HepG2 (cell line): Measurements from ENCODE around the gene SLC9A5. TPM values are rescaled to one million over a fixed set of nuclear protein-coding genes. Genes with fewer than 3 reads are reported as not detected.

ENCODE experiments used
- BHLHE40 ChIP-seq: IDR thresholded peaks from 2 replicates; pipeline ENCODE4 v1.6.1; 2011; ENCODE audit warnings: low read length, improper control_type of control experiment
- ESRRA ChIP-seq: sonication (generic); formaldehyde crosslinking; IDR thresholded peaks from 2 replicates; pipeline ENCODE4 v1.5.1; 2020; ENCODE audit warnings: mild to moderate bottlenecking, low read depth, missing genetic modification reagents
- KLF12 ChIP-seq: sonication (generic); formaldehyde crosslinking; IDR thresholded peaks from 2 replicates; pipeline ENCODE4 v1.4.0; 2020; ENCODE audit warnings: missing genetic modification reagents, borderline replicate concordance
- MEIS1 ChIP-seq: sonication (generic); formaldehyde crosslinking; IDR thresholded peaks from 2 replicates; pipeline ENCODE4 v1.9.0; 2021; ENCODE audit warnings: mild to moderate bottlenecking, missing genetic modification reagents, moderate library complexity, borderline replicate concordance
- NFIC ChIP-seq: IDR thresholded peaks from 2 replicates; pipeline ENCODE4 v1.6.1; 2012; ENCODE audit warnings: mild to moderate bottlenecking, low read length, inconsistent platforms
- PCBP1 ChIP-seq: fragments of 200-400 bp; formaldehyde crosslinking; IDR thresholded peaks from 2 replicates; pipeline ENCODE4 v1.6.1; 2017; ENCODE audit warnings: mild to moderate bottlenecking, low read depth, low read length, borderline replicate concordance
- SIX4 ChIP-seq: sonication (generic); formaldehyde crosslinking; IDR thresholded peaks from 2 replicates; pipeline ENCODE4 v1.4.0; 2020; ENCODE audit warnings: missing genetic modification reagents
- SP140L ChIP-seq: sonication (generic); formaldehyde crosslinking; IDR thresholded peaks from 2 replicates; pipeline ENCODE4 v1.4.0; 2020; ENCODE audit warnings: missing genetic modification reagents, borderline replicate concordance
- SUZ12 ChIP-seq: fragments of 150-350 bp; IDR thresholded peaks from 2 replicates; pipeline ENCODE4 v1.6.1; 2014; ENCODE audit warnings: low read depth, low read length
- UBTF ChIP-seq: sonication (generic); formaldehyde crosslinking; IDR thresholded peaks from 2 replicates; pipeline ENCODE4 v1.4.0; 2020; ENCODE audit warnings: mild to moderate bottlenecking, missing genetic modification reagents
- ZFAT ChIP-seq: sonication (generic); formaldehyde crosslinking; conservative IDR thresholded peaks from 2 replicates; pipeline ENCODE4 v1.8.1; 2023; ENCODE audit warnings: missing genetic modification reagents, inconsistent platforms
- ZMAT3 ChIP-seq: sonication (generic); formaldehyde crosslinking; conservative IDR thresholded peaks from 2 replicates; pipeline ENCODE4 v1.7.0; 2021; ENCODE audit warnings: missing genetic modification reagents
- ZNF136 ChIP-seq: sonication (generic); formaldehyde crosslinking; IDR thresholded peaks from 2 replicates; pipeline ENCODE4 v1.8.1; 2022; ENCODE audit warnings: low read depth, mild to moderate bottlenecking, moderate library complexity, missing genetic modification reagents
- ZNF205 ChIP-seq: IDR thresholded peaks from 2 replicates; pipeline ENCODE4 v1.6.1; 2018; ENCODE audit warnings: missing biosample characterization, missing genetic modification reagents
- ZNF230 ChIP-seq: sonication (generic); formaldehyde crosslinking; IDR thresholded peaks from 2 replicates; pipeline ENCODE4 v1.4.0; 2020; ENCODE audit warnings: mild to moderate bottlenecking, missing genetic modification reagents
- ZNF510 ChIP-seq: sonication (generic); formaldehyde crosslinking; IDR thresholded peaks from 2 replicates; pipeline ENCODE4 v1.4.0; 2020; ENCODE audit warnings: low read depth, mild to moderate bottlenecking, missing genetic modification reagents
- ZNF543 ChIP-seq: sonication (generic); formaldehyde crosslinking; IDR thresholded peaks from 2 replicates; pipeline ENCODE4 v1.4.0; 2020; ENCODE audit warnings: mild to moderate bottlenecking, missing genetic modification reagents
- ZNF570 ChIP-seq: sonication (generic); formaldehyde crosslinking; IDR thresholded peaks from 2 replicates; pipeline ENCODE4 v1.4.0; 2020; ENCODE audit warnings: mild to moderate bottlenecking, missing genetic modification reagents, borderline replicate concordance
- ZNF616 ChIP-seq: sonication (generic); formaldehyde crosslinking; IDR thresholded peaks from 2 replicates; pipeline ENCODE4 v1.5.0; 2020; ENCODE audit warnings: low read depth, mild to moderate bottlenecking, missing genetic modification reagents
- ZNF619 ChIP-seq: sonication (generic); formaldehyde crosslinking; IDR thresholded peaks from 2 replicates; pipeline ENCODE4 v1.4.0; 2020; ENCODE audit warnings: mild to moderate bottlenecking, missing genetic modification reagents
- ZNF777 ChIP-seq: sonication (generic); formaldehyde crosslinking; IDR thresholded peaks from 2 replicates; pipeline ENCODE4 v1.4.0; 2020; ENCODE audit warnings: missing genetic modification reagents
- polyA plus RNA-seq, 8 experiments: library from polyadenylated mRNA; depleted of rRNA in 3 of 8; stranded (reverse) in 7 of 8; unstranded in 1 of 8; fragments of >200 nt; fragmentation: Illumina TruSeq in 4 of 8; extraction: Trizol in 4 of 8; gene quantifications; 2 replicates each; pipeline versions ENCODE4 v1.2.1 to v1.2.3, GENCODE V29; 2011 to 2016; ENCODE audit warnings: low read depth in 4 of 8, missing spikeins in 1 of 8, mixed read lengths in 1 of 8; ENCODE audit not compliant: insufficient read depth in 1 of 8
- total RNA-seq, 5 experiments: library from RNA; depleted of rRNA; stranded (reverse); fragments of >200 nt; fragmentation: Illumina TruSeq; extraction: Trizol; gene quantifications; 2 replicates each; pipeline ENCODE4 v1.2.3, GENCODE V29; 2016; ENCODE audit warnings: low read depth in 1 of 5
- TF ChIP-seq, protein P1 (sequence below): IDR thresholded peaks from 2 replicates; pipeline ENCODE4 v1.6.1; 2016; ENCODE audit warnings: mild to moderate bottlenecking
- TF ChIP-seq, protein P2 (sequence below): sonication (generic); formaldehyde crosslinking; IDR thresholded peaks from 2 replicates; pipeline ENCODE4 v1.5.0; 2020; ENCODE audit warnings: mild to moderate bottlenecking, low read depth, missing genetic modification reagents, borderline replicate concordance
- TF ChIP-seq, protein P3 (sequence below): sonication (generic); formaldehyde crosslinking; IDR thresholded peaks from 2 replicates; pipeline ENCODE4 v1.8.0; 2023; ENCODE audit warnings: mild to moderate bottlenecking, missing genetic modification reagents

The SLC9A5 gene
- total and polyA plus RNA-seq, 2 of the 13 experiments (the other 11 are each of a cell fraction or from before 2014, with no cell fraction given) = 0.58 to 1.4 TPM

- TF ChIP-seq ZFAT (CRISPR knock-in tag) (no peak), ZNF619 (CRISPR knock-in tag) (no peak), ESRRA (peak; percentile 48; the same call in 1 of the 2 replicates), SIX4 (CRISPR knock-in tag) (no peak), ZNF205 (CRISPR knock-in tag) (0 out of 2 replicates have a peak, but pooled peaks have one; percentile 18), BHLHE40 (0 out of 2 replicates have a peak, but pooled peaks have one; percentile 3), ZNF230 (CRISPR knock-in tag) (no peak), NFIC (no peak), ZMAT3 (CRISPR knock-in tag) (no peak), UBTF (CRISPR knock-in tag) (peak; percentile 48; the same call in 1 of the 2 replicates), ZNF543 (0 out of 2 replicates have a peak, but pooled peaks have one; percentile 43), ZNF510 (CRISPR knock-in tag) (no peak), SP140L (CRISPR knock-in tag) (no peak), SUZ12 (no peak), ZNF136 (CRISPR knock-in tag) (no peak), ZNF570 (CRISPR knock-in tag) (no peak), ZNF777 (CRISPR knock-in tag) (no peak), KLF12 (no peak), PCBP1 (no peak), MEIS1 (CRISPR knock-in tag) (no peak), ZNF616 (CRISPR knock-in tag) (no peak)
- TF ChIP-seq, protein P1, sequence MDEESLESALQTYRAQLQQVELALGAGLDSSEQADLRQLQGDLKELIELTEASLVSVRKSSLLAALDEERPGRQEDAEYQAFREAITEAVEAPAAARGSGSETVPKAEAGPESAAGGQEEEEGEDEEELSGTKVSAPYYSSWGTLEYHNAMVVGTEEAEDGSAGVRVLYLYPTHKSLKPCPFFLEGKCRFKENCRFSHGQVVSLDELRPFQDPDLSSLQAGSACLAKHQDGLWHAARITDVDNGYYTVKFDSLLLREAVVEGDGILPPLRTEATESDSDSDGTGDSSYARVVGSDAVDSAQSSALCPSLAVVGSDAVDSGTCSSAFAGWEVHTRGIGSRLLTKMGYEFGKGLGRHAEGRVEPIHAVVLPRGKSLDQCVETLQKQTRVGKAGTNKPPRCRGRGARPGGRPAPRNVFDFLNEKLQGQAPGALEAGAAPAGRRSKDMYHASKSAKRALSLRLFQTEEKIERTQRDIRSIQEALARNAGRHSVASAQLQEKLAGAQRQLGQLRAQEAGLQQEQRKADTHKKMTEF = no peak; the same call in 1 of the 2 replicates
- TF ChIP-seq, protein P2, sequence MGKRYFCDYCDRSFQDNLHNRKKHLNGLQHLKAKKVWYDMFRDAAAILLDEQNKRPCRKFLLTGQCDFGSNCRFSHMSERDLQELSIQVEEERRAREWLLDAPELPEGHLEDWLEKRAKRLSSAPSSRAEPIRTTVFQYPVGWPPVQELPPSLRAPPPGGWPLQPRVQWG (CRISPR knock-in tag) = no peak
- TF ChIP-seq, protein P3, sequence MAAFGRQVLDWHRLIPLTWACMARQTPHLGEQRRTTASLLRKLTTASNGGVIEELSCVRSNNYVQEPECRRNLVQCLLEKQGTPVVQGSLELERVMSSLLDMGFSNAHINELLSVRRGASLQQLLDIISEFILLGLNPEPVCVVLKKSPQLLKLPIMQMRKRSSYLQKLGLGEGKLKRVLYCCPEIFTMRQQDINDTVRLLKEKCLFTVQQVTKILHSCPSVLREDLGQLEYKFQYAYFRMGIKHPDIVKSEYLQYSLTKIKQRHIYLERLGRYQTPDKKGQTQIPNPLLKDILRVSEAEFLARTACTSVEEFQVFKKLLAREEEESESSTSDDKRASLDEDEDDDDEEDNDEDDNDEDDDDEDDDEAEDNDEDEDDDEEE (CRISPR knock-in tag) = no peak
Observed at GRCh38 chr16:67248401-67249177, at the start of gene SLC9A5 (continued).
